H1 (cell line): ENCODE measurements around the gene CRISPLD2. TPM values are rescaled to one million over a fixed set of nuclear protein-coding genes. Genes with fewer than 3 reads are reported as not detected.

Experiments used
- CTCF ChIA-PET: fragments of 300-600 bp; sonication (Branson Sonifier 250); formaldehyde crosslinking; loops from one replicate; lab custom pipeline; 2021; ENCODE audit not compliant: partially characterized antibody; lab: Charles Lee
- POLR2A ChIA-PET: fragments of 300-600 bp; sonication (Branson Sonifier 250); formaldehyde crosslinking; loops from one replicate; lab custom pipeline; 2021; ENCODE audit warnings: inconsistent platforms; ENCODE audit not compliant: partially characterized antibody; lab: Charles Lee
- DNase-seq, 2 experiments: peaks; one replicate each; pipeline versions ENCODE4 v3.0.0 to v3.0.0-alpha.2; 2010 to 2022; ENCODE audit warnings: low spot score in 2 of 2, low read depth in 1 of 2, mixed read lengths in 1 of 2
- FAIRE-seq: peaks from 2 replicates; lab custom pipeline; 2011; peaks lifted over from hg19 to GRCh38; lab: Jason Lieb, UNC
- H2AFZ ChIP-seq: 2 replicates; pipeline ENCODE4 v1.8.1; 2012; ENCODE audit warnings: low read length, inconsistent platforms
- H2AK5ac ChIP-seq: 2 replicates; pipeline ENCODE4 v1.6.1; 2013; ENCODE audit warnings: low read depth, low read length
- H2BK120ac ChIP-seq: replicated peaks from 2 replicates; pipeline ENCODE3; 2013; ENCODE audit warnings: low read depth, low read length, inconsistent platforms
- H2BK12ac ChIP-seq: 2 replicates; pipeline ENCODE4 v1.6.1; 2013; ENCODE audit warnings: low read depth, low read length
- H2BK15ac ChIP-seq: 2 replicates; pipeline ENCODE4 v1.6.1; 2013; ENCODE audit warnings: low read length
- H2BK20ac ChIP-seq: 2 replicates; pipeline ENCODE4 v1.6.1; 2013; ENCODE audit warnings: low read length
- H2BK5ac ChIP-seq: 2 replicates; pipeline ENCODE4 v1.6.1; 2013; ENCODE audit warnings: low read depth, low read length
- H3K14ac ChIP-seq: 2 replicates; pipeline ENCODE4 v1.6.1; 2013; ENCODE audit warnings: inconsistent platforms; ENCODE audit not compliant: insufficient read length
- H3K18ac ChIP-seq: 2 replicates; pipeline ENCODE4 v1.6.1; 2013; ENCODE audit warnings: low read length; ENCODE audit errors: extremely low read depth
- H3K23ac ChIP-seq: 2 replicates; pipeline ENCODE4 v1.6.1; 2013; ENCODE audit warnings: inconsistent platforms; ENCODE audit not compliant: insufficient read length
- H3K23me2 ChIP-seq: 2 replicates; pipeline ENCODE4 v1.6.1; 2013; ENCODE audit warnings: low read depth, low read length
- H3K27ac ChIP-seq: 2 replicates; pipeline ENCODE4 v1.6.1; 2011; ENCODE audit warnings: low read depth, low read length, inconsistent platforms
- H3K27me3 ChIP-seq, 4 experiments: replicated peaks in 1 of 4; 1 replicate in 1 of 4; 2 replicates in 3 of 4; pipeline versions ENCODE4 v1.6.1 to v1.8.1; 2011 to 2013; ENCODE audit warnings: low read length in 3 of 4, mild to moderate bottlenecking in 3 of 4, inconsistent platforms in 2 of 4, mixed read lengths in 2 of 4, moderate library complexity in 1 of 4; ENCODE audit not compliant: control insufficient read depth in 3 of 4, insufficient read depth in 3 of 4; ENCODE audit errors: extremely low read depth in 1 of 4
- H3K36me3 ChIP-seq, 4 experiments: 2 replicates each; pipeline versions ENCODE4 v1.6.1 to v1.8.1; 2011 to 2013; ENCODE audit warnings: mild to moderate bottlenecking in 4 of 4, low read length in 3 of 4, moderate library complexity in 2 of 4, control low read depth in 1 of 4, inconsistent platforms in 1 of 4; ENCODE audit not compliant: insufficient read depth in 4 of 4, control insufficient read depth in 2 of 4
- H3K4ac ChIP-seq: replicated peaks from 2 replicates; pipeline ENCODE3; 2013; ENCODE audit warnings: low read length, low read depth, mixed read lengths, inconsistent platforms; ENCODE audit not compliant: insufficient read length
- H3K4me1 ChIP-seq, 4 experiments: replicated peaks in 1 of 4; 1 replicate in 1 of 4; 2 replicates in 3 of 4; pipeline versions ENCODE4 v1.6.1 to v1.8.1; 2011 to 2013; ENCODE audit warnings: low read length in 3 of 4, inconsistent platforms in 2 of 4, mixed read lengths in 1 of 4; ENCODE audit not compliant: insufficient read depth in 4 of 4, control insufficient read depth in 3 of 4
- H3K4me2 ChIP-seq, 2 experiments: 2 replicates each; pipeline versions ENCODE4 v1.6.1 to v1.8.1; 2011 to 2013; ENCODE audit warnings: low read depth in 2 of 2, low read length in 2 of 2, control low read depth in 1 of 2, inconsistent platforms in 1 of 2, mild to moderate bottlenecking in 1 of 2; ENCODE audit not compliant: insufficient read depth in 1 of 2
- H3K4me3 ChIP-seq, 4 experiments: fragments of 200-600, 300-600 bp in 1 of 4; sonication (generic), shearing (Covaris generic), sonication (Bioruptor Twin) in 1 of 4; 2 replicates each; pipeline versions ENCODE4 v1.5.1 to v1.8.1; 2011 to 2016; ENCODE audit warnings: low read length in 4 of 4, low read depth in 3 of 4, control low read depth in 2 of 4, inconsistent platforms in 2 of 4, mild to moderate bottlenecking in 2 of 4, mixed read lengths in 1 of 4, moderate library complexity in 1 of 4; ENCODE audit not compliant: insufficient read depth in 2 of 4; ENCODE audit errors: extremely low read depth in 1 of 4
- H3K56ac ChIP-seq: replicated peaks from 2 replicates; pipeline ENCODE3; 2013; ENCODE audit warnings: low read depth, mild to moderate bottlenecking, mixed read lengths, low read length, inconsistent platforms; ENCODE audit not compliant: insufficient read length
- H3K79me1 ChIP-seq: 2 replicates; pipeline ENCODE4 v1.6.1; 2013; ENCODE audit warnings: low read depth, low read length, control low read depth
- H3K79me2 ChIP-seq, 2 experiments: 2 replicates each; pipeline versions ENCODE4 v1.6.1 to v1.8.1; 2012 to 2013; ENCODE audit warnings: low read length in 2 of 2, mild to moderate bottlenecking in 2 of 2, inconsistent platforms in 1 of 2; ENCODE audit not compliant: insufficient read depth in 2 of 2, control insufficient read depth in 1 of 2
- H3K9ac ChIP-seq, 4 experiments: replicated peaks in 1 of 4; 1 replicate in 1 of 4; 2 replicates in 3 of 4; pipeline versions ENCODE4 v1.6.1 to v1.8.1; 2011 to 2013; ENCODE audit warnings: low read depth in 3 of 4, low read length in 3 of 4, control low read depth in 2 of 4, mild to moderate bottlenecking in 2 of 4, moderate library complexity in 2 of 4, inconsistent platforms in 1 of 4; ENCODE audit errors: extremely low read depth in 1 of 4
- H3K9me3 ChIP-seq, 2 experiments: 2 replicates each; pipeline versions ENCODE4 v1.6.1 to v1.8.1; 2012 to 2013; ENCODE audit warnings: mild to moderate bottlenecking in 2 of 2, moderate library complexity in 2 of 2, control low read depth in 1 of 2, inconsistent platforms in 1 of 2, low read depth in 1 of 2, low read length in 1 of 2, mixed read lengths in 1 of 2; ENCODE audit not compliant: insufficient read depth in 2 of 2
- H4K20me1 ChIP-seq, 2 experiments: replicated peaks in 1 of 2; 2 replicates each; pipeline versions ENCODE3 to v1.8.1; 2011 to 2013; ENCODE audit warnings: inconsistent platforms in 2 of 2, low read length in 2 of 2, mild to moderate bottlenecking in 1 of 2; ENCODE audit not compliant: insufficient read depth in 2 of 2, control insufficient read depth in 1 of 2
- H4K5ac ChIP-seq: 2 replicates; pipeline ENCODE4 v1.6.1; 2013; ENCODE audit warnings: low read length, low read depth, mixed read lengths, inconsistent platforms; ENCODE audit not compliant: insufficient read length
- H4K8ac ChIP-seq: 2 replicates; pipeline ENCODE4 v1.8.0; 2013; ENCODE audit warnings: mild to moderate bottlenecking, moderate library complexity, low read length, inconsistent platforms; ENCODE audit not compliant: insufficient read depth; ENCODE audit errors: extremely low read depth
- H4K91ac ChIP-seq: replicated peaks from 2 replicates; pipeline ENCODE3; 2013; ENCODE audit warnings: low read length, mixed read lengths, inconsistent platforms; ENCODE audit not compliant: insufficient read length
- CBX8 ChIP-seq: fragments of 300-800, 300-1000 bp; sonication (generic); IDR thresholded peaks from 2 replicates; pipeline ENCODE4 v1.7.1; 2016; ENCODE audit warnings: low read depth, low read length, borderline replicate concordance
- CHD2 ChIP-seq: IDR thresholded peaks from 2 replicates; pipeline ENCODE4 v1.6.1; 2012; ENCODE audit warnings: low read length, improper control_type of control experiment
- GTF2F1 ChIP-seq: IDR thresholded peaks from 2 replicates; pipeline ENCODE4 v1.6.1; 2012; ENCODE audit warnings: low read depth, low read length, improper control_type of control experiment, borderline replicate concordance
- HDAC2 ChIP-seq, 2 experiments: fragments of 300-600 bp in 1 of 2; sonication (generic) in 1 of 2; IDR thresholded peaks; 2 replicates each; pipeline ENCODE4 v1.6.1; 2011 to 2012; ENCODE audit warnings: low read depth in 2 of 2, low read length in 2 of 2, mild to moderate bottlenecking in 2 of 2, moderate library complexity in 2 of 2, borderline replicate concordance in 1 of 2, inconsistent platforms in 1 of 2
- KDM5A ChIP-seq: fragments of 200-600 bp; IDR thresholded peaks from 2 replicates; pipeline ENCODE4 v1.7.1; 2012; ENCODE audit warnings: mild to moderate bottlenecking, low read length, inconsistent platforms, mixed read lengths
- POLR2A ChIP-seq, 2 experiments: IDR thresholded peaks; 1 replicate in 1 of 2; 2 replicates in 1 of 2; pipeline ENCODE4 v1.6.1; 2011; ENCODE audit warnings: low read depth in 2 of 2, low read length in 2 of 2, mild to moderate bottlenecking in 2 of 2; ENCODE audit errors: control extremely low read depth in 1 of 2
- RAD21 ChIP-seq, 2 experiments: IDR thresholded peaks in 1 of 2; conservative IDR thresholded peaks in 1 of 2; 2 replicates each; pipeline ENCODE4 v1.6.1; 2011; ENCODE audit warnings: low read depth in 2 of 2, low read length in 2 of 2, improper control_type of control experiment in 1 of 2, inconsistent platforms in 1 of 2, mild to moderate bottlenecking in 1 of 2, moderate library complexity in 1 of 2
- RFX5 ChIP-seq: IDR thresholded peaks from 2 replicates; pipeline ENCODE4 v1.6.1; 2011; ENCODE audit warnings: low read depth, low read length, improper control_type of control experiment, borderline replicate concordance
- SP4 ChIP-seq: IDR thresholded peaks from 2 replicates; pipeline ENCODE4 v1.6.1; 2012; ENCODE audit warnings: low read length, inconsistent platforms
- WGBS, 2 experiments: shearing (Covaris generic) in 1 of 2; methylation state at CpG; one replicate each; pipeline versions ENCODE4 v1.1.6 to v1.1.7; 2013 to 2015; ENCODE audit warnings: low lambda C conversion rate in 2 of 2, mixed read lengths in 2 of 2, inconsistent platforms in 1 of 2, low coverage in 1 of 2, missing lambda C conversion rate in 1 of 2; ENCODE audit not compliant: insufficient replicate concordance in 2 of 2, insufficient coverage in 1 of 2, insufficient read length in 1 of 2; ENCODE audit errors: extremely low coverage in 1 of 2, missing lambda C conversion rate in 1 of 2; 5-methylcytosine and 5-hydroxymethylcytosine counted together
- polyA plus RNA-seq, 7 experiments: library from polyadenylated mRNA; depleted of rRNA in 3 of 7; stranded (reverse) in 5 of 7; unstranded in 2 of 7; fragments of >200 nt in 5 of 7; fragments of 200-250 nt in 2 of 7; gene quantifications; 1 replicate in 5 of 7; 2 replicates in 1 of 7; 4 replicates in 1 of 7; pipeline versions ENCODE4 v1.2.1 to v1.2.3, GENCODE V29; 2011 to 2013; ENCODE audit warnings: missing spikeins in 2 of 7, mixed read lengths in 2 of 7
- total RNA-seq: library from RNA; stranded (reverse); fragmentation: NEBNext Ultra II Directional; extraction: Animal tissue kit (Norgen Biotek cat#: 25700); gene quantifications from 2 replicates; pipeline ENCODE4 v1.2.1, GENCODE V29; 2021

Gene CRISPLD2
- total and polyA plus RNA-seq, 2 of the 8 experiments (the other 6 are each of a cell fraction or from before 2014, with no cell fraction given), result 2.7 to 5.1 TPM

GRCh38 chr16:84817206-84817605 lies 2.6 kb upstream of the CRISPLD2 start:
- Histone ChIP-seq H3K23ac (no peak overlapping the region), H4K20me1 (no peaks in the 10 kb centered on the region), H4K91ac (no peak overlapping the region), H3K9ac (no peak overlapping the region), H4K5ac (no peak overlapping the region), H3K4me1 (peaks cover 0 to 6% (median 3%) of the 10 kb centered on the region in 4 experiments; a peak in 6 of 7 replicates), H3K9me3 (no peaks in the 10 kb centered on the region; a peak in 1 of 4 replicates), H3K18ac (no peak overlapping the region), H2BK12ac (no peak overlapping the region), H3K27me3 (peaks cover 5 to 28% (median 21%) of the 10 kb centered on the region in 4 experiments), H3K36me3 (no peaks in the 10 kb centered on the region), H2BK15ac (no peak overlapping the region), H3K4me3 (no peak overlapping the region), H2BK120ac (no peak overlapping the region), H3K14ac (no peak overlapping the region), H3K27ac (no peak overlapping the region), H3K79me2 (no peaks in the 10 kb centered on the region), H2AK5ac (no peak overlapping the region), H2BK5ac (no peak overlapping the region), H3K4me2 (no peak overlapping the region), H3K23me2 (peaks cover 5% of the 10 kb centered on the region; the same call in 1 of the 2 replicates), H4K8ac (peak overlapping the region; percentile 60; the same call in 1 of the 2 replicates), H3K79me1 (no peaks in the 10 kb centered on the region), H2AFZ (no peak overlapping the region), H3K4ac (no peak overlapping the region), H2BK20ac (0 out of 2 replicates have a peak overlapping the region, but pooled peaks have one; percentile 32), H3K56ac (no peak overlapping the region)
- ChIA-PET POLR2A (no interaction called here), CTCF (no interaction called here)
- WGBS, 2 experiments, result 86% methylated on average over 10 of the region's 10 CpGs; no CpG with 5 or more reads in 1 of the 2 experiments
- FAIRE-seq (no peak), DNase-seq (no peak)
- no peak for TF ChIP-seq RFX5
- no peak for TF ChIP-seq RAD21 (IDR thresholded peaks at IDR 0.05 in 1 of 2, conservative IDR thresholded peaks at IDR 0.05 in 1 of 2; ENCODE audit: low read depth in 2 of 2, low read length in 2 of 2)
- no peak for TF ChIP-seq POLR2A (IDR thresholded peaks at IDR 0.05; ENCODE audit: control extremely low read depth in 1 of 2, low read depth in 2 of 2, low read length in 2 of 2)
- no peak for TF ChIP-seq HDAC2 (IDR thresholded peaks at IDR 0.05; ENCODE audit: borderline replicate concordance in 1 of 2, low read depth in 2 of 2, low read length in 2 of 2)
- TF ChIP-seq CHD2, result no peak
- TF ChIP-seq SP4, result no peak
- TF ChIP-seq KDM5A, result no peak
- no peak for TF ChIP-seq GTF2F1
- TF ChIP-seq CBX8, result no peak
